OCI-LY3 (cell line): ENCODE results near the gene IQSEC1.

Experiments used
- CTCF ChIP-seq: fragments of 200-600, 300-600 bp; sonication (generic); IDR thresholded peaks from 2 replicates; pipeline ENCODE4 v1.5.1; 2014; ENCODE audit warnings: antibody characterized with exemption, low read length, low read depth
- EZH2phosphoT487 ChIP-seq: fragments of 200-600 bp; shearing (Covaris generic); IDR thresholded peaks from 2 replicates; pipeline ENCODE4 v1.6.1; 2018; ENCODE audit warnings: antibody characterized with exemption, mixed run types, low read depth

- TF ChIP-seq CTCF (no peak), EZH2phosphoT487 (no peak)
These were observed 178.6 kb downstream of the IQSEC1 start for GRCh38 chr3:12894629-12895028.
